SK-N-SH (cell line): ENCODE measurements around the gene CXCL17.

Experiments
- CHD2 ChIP-seq: fragments of 150-350 bp; IDR thresholded peaks from 2 replicates; pipeline ENCODE4 v1.6.1; 2018; ENCODE audit warnings: low read length; ENCODE audit not compliant: partially characterized antibody
- CTCF ChIP-seq: fragments of 200-600 bp; sonication (generic); IDR thresholded peaks from 2 replicates; pipeline ENCODE4 v1.6.1; 2017; ENCODE audit warnings: antibody characterized with exemption, mild to moderate bottlenecking, moderate library complexity
- EZH2phosphoT487 ChIP-seq: fragments of 200-600 bp; sonication (generic); IDR thresholded peaks from 2 replicates; pipeline ENCODE4 v1.6.1; 2017; ENCODE audit warnings: low read depth, mixed run types, mild to moderate bottlenecking, antibody characterized with exemption, moderate library complexity, borderline replicate concordance
- FOXJ3 ChIP-seq: sonication (generic); formaldehyde crosslinking; IDR thresholded peaks from 2 replicates; pipeline ENCODE4 v1.5.1; 2020; ENCODE audit warnings: mild to moderate bottlenecking, missing genetic modification reagents
- FOXM1 ChIP-seq: IDR thresholded peaks from 2 replicates; pipeline ENCODE4 v1.4.0; 2012; ENCODE audit warnings: low read depth, mild to moderate bottlenecking
- MAX ChIP-seq: IDR thresholded peaks from 2 replicates; pipeline ENCODE4 v1.4.0; 2012; ENCODE audit warnings: low read depth
- TF ChIP-seq, protein P1 (sequence below): fragments of 150-350 bp; IDR thresholded peaks from 2 replicates; pipeline ENCODE4 v1.6.1; 2017; ENCODE audit warnings: antibody characterized with exemption, low read length, low read depth, borderline replicate concordance
- TF ChIP-seq, protein P2 (sequence below): IDR thresholded peaks from 2 replicates; pipeline ENCODE4 v1.6.1; 2012; ENCODE audit warnings: mild to moderate bottlenecking, low read depth, low read length, moderate library complexity

GRCh38 chr19:42397263-42398166 lies 45.2 kb downstream of the CXCL17 start:
- TF ChIP-seq CTCF (no peak), MAX (peak; percentile 43; the same call in 1 of the 2 replicates), CHD2 (no peak), FOXM1 (no peak), FOXJ3 (CRISPR knock-in tag) (no peak), EZH2phosphoT487 (no peak)
- TF ChIP-seq, protein P1, sequence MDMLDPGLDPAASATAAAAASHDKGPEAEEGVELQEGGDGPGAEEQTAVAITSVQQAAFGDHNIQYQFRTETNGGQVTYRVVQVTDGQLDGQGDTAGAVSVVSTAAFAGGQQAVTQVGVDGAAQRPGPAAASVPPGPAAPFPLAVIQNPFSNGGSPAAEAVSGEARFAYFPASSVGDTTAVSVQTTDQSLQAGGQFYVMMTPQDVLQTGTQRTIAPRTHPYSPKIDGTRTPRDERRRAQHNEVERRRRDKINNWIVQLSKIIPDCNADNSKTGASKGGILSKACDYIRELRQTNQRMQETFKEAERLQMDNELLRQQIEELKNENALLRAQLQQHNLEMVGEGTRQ = no peak
- TF ChIP-seq, protein P2, sequence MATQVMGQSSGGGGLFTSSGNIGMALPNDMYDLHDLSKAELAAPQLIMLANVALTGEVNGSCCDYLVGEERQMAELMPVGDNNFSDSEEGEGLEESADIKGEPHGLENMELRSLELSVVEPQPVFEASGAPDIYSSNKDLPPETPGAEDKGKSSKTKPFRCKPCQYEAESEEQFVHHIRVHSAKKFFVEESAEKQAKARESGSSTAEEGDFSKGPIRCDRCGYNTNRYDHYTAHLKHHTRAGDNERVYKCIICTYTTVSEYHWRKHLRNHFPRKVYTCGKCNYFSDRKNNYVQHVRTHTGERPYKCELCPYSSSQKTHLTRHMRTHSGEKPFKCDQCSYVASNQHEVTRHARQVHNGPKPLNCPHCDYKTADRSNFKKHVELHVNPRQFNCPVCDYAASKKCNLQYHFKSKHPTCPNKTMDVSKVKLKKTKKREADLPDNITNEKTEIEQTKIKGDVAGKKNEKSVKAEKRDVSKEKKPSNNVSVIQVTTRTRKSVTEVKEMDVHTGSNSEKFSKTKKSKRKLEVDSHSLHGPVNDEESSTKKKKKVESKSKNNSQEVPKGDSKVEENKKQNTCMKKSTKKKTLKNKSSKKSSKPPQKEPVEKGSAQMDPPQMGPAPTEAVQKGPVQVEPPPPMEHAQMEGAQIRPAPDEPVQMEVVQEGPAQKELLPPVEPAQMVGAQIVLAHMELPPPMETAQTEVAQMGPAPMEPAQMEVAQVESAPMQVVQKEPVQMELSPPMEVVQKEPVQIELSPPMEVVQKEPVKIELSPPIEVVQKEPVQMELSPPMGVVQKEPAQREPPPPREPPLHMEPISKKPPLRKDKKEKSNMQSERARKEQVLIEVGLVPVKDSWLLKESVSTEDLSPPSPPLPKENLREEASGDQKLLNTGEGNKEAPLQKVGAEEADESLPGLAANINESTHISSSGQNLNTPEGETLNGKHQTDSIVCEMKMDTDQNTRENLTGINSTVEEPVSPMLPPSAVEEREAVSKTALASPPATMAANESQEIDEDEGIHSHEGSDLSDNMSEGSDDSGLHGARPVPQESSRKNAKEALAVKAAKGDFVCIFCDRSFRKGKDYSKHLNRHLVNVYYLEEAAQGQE = no peak
